Measurements from ENCODE around the gene INPP4B.
"Not testable (repeated sequence)": the region's sequence is repeated elsewhere in the genome, so short reads cannot be mapped to it uniquely, and the experiment has no call there.

Gene INPP4B

GRCh38 chr4:142405695-142406498 is 440.2 kb downstream of the INPP4B start:
- no peak for DNase-seq

- DNase-seq, result peak; percentile 74
These were observed 440.9 kb downstream of the INPP4B start for GRCh38 chr4:142405021-142405694.

GRCh38 chr4:142404191-142404611 is 441.9 kb downstream of the INPP4B start:
- no peak for DNase-seq

GRCh38 chr4:142402900-142403299 is 443.2 kb downstream of the INPP4B start:
- DNase-seq, result no peak

- no peak for DNase-seq
These were observed 443.9 kb downstream of the INPP4B start for GRCh38 chr4:142402156-142402555.

GRCh38 chr4:142397364-142397991 is 448.6 kb downstream of the INPP4B start:
- DNase-seq, result not testable (repeated sequence)

- no peak for DNase-seq
These were observed 449.8 kb downstream of the INPP4B start for GRCh38 chr4:142396279-142396678.

GRCh38 chr4:142393127-142393526 is 453.0 kb downstream of the INPP4B start:
- DNase-seq, result no peak

- no peak for DNase-seq
These were observed 459.2 kb downstream of the INPP4B start for GRCh38 chr4:142386856-142387255.

- peak; percentile 49 for DNase-seq
These were observed 459.7 kb downstream of the INPP4B start for GRCh38 chr4:142386449-142386848.

- DNase-seq, result no peak
These were observed 462.2 kb downstream of the INPP4B start for GRCh38 chr4:142383800-142384470.

- no peak for DNase-seq
These were observed 462.7 kb downstream of the INPP4B start for GRCh38 chr4:142383354-142383753.

- DNase-seq, result no peak
These were observed 466.0 kb downstream of the INPP4B start for GRCh38 chr4:142380052-142380602.

- no peak for DNase-seq
These were observed 466.6 kb downstream of the INPP4B start for GRCh38 chr4:142379277-142380051.

GRCh38 chr4:142378179-142378578 is 467.9 kb downstream of the INPP4B start:
- DNase-seq, result no peak

GRCh38 chr4:142377342-142378091 is 468.6 kb downstream of the INPP4B start:
- DNase-seq, result peak; percentile 50

GRCh38 chr4:142376204-142376603 is 469.9 kb downstream of the INPP4B start:
- DNase-seq, result no peak

- no peak for DNase-seq
These were observed 472.5 kb downstream of the INPP4B start for GRCh38 chr4:142373610-142374009.

- DNase-seq, result no peak
These were observed 473.4 kb downstream of the INPP4B start for GRCh38 chr4:142372530-142373260.

- no peak for DNase-seq
These were observed 477.0 kb downstream of the INPP4B start for GRCh38 chr4:142369141-142369540.

All from CD4-positive, alpha-beta T cell treated with Interleukin-21 for 1 hour (primary cell).